ENCODE results near the gene CGB2. TPM values are rescaled to one million over a fixed set of nuclear protein-coding genes. Genes with fewer than 3 reads are reported as not detected.

Gene CGB2
- total and polyA plus RNA-seq, 2 of the 4 experiments (the other 2 are of a cell fraction) = not detected

DNA sequence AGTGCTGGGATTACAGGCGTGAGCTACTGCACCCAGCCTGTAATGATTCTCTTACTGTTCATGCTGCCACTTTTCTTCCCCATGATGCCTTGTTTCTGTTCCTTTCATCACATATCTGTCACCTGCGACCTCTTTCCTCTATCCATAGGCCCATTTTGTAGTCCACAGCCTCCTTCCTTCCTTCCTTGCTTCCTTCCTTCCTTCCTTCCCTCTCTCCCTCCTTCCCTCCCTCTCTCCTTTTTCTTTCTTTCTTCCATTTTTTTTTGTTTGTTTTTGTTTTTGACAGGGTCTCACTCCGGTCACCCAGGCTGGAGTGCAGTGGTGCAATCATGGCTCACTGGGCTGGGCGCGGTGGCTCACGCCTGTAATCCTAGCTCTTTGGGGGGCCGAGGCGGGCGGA lies 42.8 kb upstream of the CGB2 start:
- Histone ChIP-seq H3K56ac (ENCODE audit: extremely low read depth, insufficient read depth, low read length) (no peak overlapping the region), H3K27ac (ENCODE audit: insufficient read depth, low read length) (no peak overlapping the region), H3K9me1 (ENCODE audit: insufficient read depth, low read length) (peaks cover 13% of the 10 kb centered on the region), H3K36me3 (ENCODE audit: control insufficient read depth, insufficient read depth, low read length) (peaks cover 45% of the 10 kb centered on the region), H4K5ac (ENCODE audit: low read depth, low read length) (no peak overlapping the region), H2BK15ac (ENCODE audit: low read depth, low read length) (no peak overlapping the region), H3K23ac (ENCODE audit: low read depth, low read length) (no peak overlapping the region), H2BK20ac (ENCODE audit: low read depth, low read length) (no peak overlapping the region), H3K14ac (replicated peaks; ENCODE audit: low read depth, low read length) (no peak overlapping the region), H4K91ac (ENCODE audit: insufficient read depth, low read depth, low read length) (no peak overlapping the region), H2AFZ (replicated peaks; ENCODE audit: low read length, poor library complexity) (no peak overlapping the region), H4K8ac (ENCODE audit: low read depth in 2 of 2, low read length in 2 of 2) (no peak overlapping the region), H3K4ac (ENCODE audit: low read depth, low read length) (no peak overlapping the region), H3K9me3 (ENCODE audit: control insufficient read depth, insufficient read depth, low read length) (no peaks in the 10 kb centered on the region), H3K9ac (ENCODE audit: low read depth, low read length) (no peak overlapping the region), H3K18ac (ENCODE audit: low read depth, low read length) (no peak overlapping the region), H3K4me2 (ENCODE audit: low read depth, low read length) (no peak overlapping the region), H2AK5ac (ENCODE audit: low read depth, low read length) (no peak overlapping the region), H2BK120ac (ENCODE audit: low read depth, low read length) (no peak overlapping the region), H4K20me1 (ENCODE audit: insufficient read depth, low read length) (peaks cover 24% of the 10 kb centered on the region), H2AK9ac (replicated peaks; ENCODE audit: low read depth, low read length, poor library complexity) (no peak overlapping the region), H3K4me3 (ENCODE audit: insufficient read depth, low read depth, low read length) (no peak overlapping the region), H3K4me1 (ENCODE audit: control insufficient read depth, insufficient read depth, low read length) (peaks cover 10% of the 10 kb centered on the region), H2BK5ac (ENCODE audit: low read depth, low read length, poor library complexity, severe bottlenecking) (no peak overlapping the region), H3K27me3 (ENCODE audit: control insufficient read depth, insufficient read depth, low read length) (no peaks in the 10 kb centered on the region), H3K79me1 (ENCODE audit: low read depth in 1 of 2, low read length in 2 of 2) (peaks cover 27 to 71% of the 10 kb centered on the region in 2 experiments)
- no peak for ATAC-seq (ENCODE audit: low read depth)
- WGBS, 2 experiments (ENCODE audit: extremely low coverage in 2 of 2, insufficient read length in 1 of 2) = 100% methylated on average over 2 of the region's 9 CpGs; no CpG with 5 or more reads in 1 of the 2 experiments
- in situ Hi-C loops (cut with MboI; ENCODE audit: low sequenced_read_pairs) = no loop called here
- POLR2A ChIA-PET (ENCODE audit: unreplicated experiment) = no interaction called here
- no peak for DNase-seq
- CTCF ChIA-PET = no interaction called here
- dilution Hi-C loops (cut with HindIII; ENCODE audit: low sequenced_read_pairs, unreplicated experiment) = no loop called here
- BruUV-seq (replicated peaks) = no TSS peak
- TF ChIP-seq NFE2L2 (IDR thresholded peaks at IDR 0.05; ENCODE audit: low read depth, low read length) (no peak), MXI1 (IDR thresholded peaks at IDR 0.05; ENCODE audit: borderline replicate concordance, low read depth, low read length) (no peak), MAZ (IDR thresholded peaks at IDR 0.05; ENCODE audit: borderline replicate concordance, low read depth, low read length) (no peak), RCOR1 (IDR thresholded peaks at IDR 0.05; ENCODE audit: insufficient replicate concordance, low read length) (no peak), FOS (IDR thresholded peaks at IDR 0.05; ENCODE audit: low read depth, low read length) (no peak), MAFK (IDR thresholded peaks at IDR 0.05; ENCODE audit: low read depth, low read length) (no peak), RAD21 (IDR thresholded peaks at IDR 0.05; ENCODE audit: low read length) (no peak), CHD1 (IDR thresholded peaks at IDR 0.05; ENCODE audit: low read depth, low read length) (no peak), CEBPB (IDR thresholded peaks at IDR 0.05; ENCODE audit: low read depth, low read length) (no peak), RFX5 (IDR thresholded peaks at IDR 0.05; ENCODE audit: low read depth, low read length) (no peak), POLR2A (IDR thresholded peaks at IDR 0.05; ENCODE audit: low read depth, low read length) (no peak), BHLHE40 (IDR thresholded peaks at IDR 0.05; ENCODE audit: low read depth, low read length) (no peak), SMC3 (IDR thresholded peaks at IDR 0.05; ENCODE audit: low read depth, low read length) (no peak)
- TF ChIP-seq, protein P1, sequence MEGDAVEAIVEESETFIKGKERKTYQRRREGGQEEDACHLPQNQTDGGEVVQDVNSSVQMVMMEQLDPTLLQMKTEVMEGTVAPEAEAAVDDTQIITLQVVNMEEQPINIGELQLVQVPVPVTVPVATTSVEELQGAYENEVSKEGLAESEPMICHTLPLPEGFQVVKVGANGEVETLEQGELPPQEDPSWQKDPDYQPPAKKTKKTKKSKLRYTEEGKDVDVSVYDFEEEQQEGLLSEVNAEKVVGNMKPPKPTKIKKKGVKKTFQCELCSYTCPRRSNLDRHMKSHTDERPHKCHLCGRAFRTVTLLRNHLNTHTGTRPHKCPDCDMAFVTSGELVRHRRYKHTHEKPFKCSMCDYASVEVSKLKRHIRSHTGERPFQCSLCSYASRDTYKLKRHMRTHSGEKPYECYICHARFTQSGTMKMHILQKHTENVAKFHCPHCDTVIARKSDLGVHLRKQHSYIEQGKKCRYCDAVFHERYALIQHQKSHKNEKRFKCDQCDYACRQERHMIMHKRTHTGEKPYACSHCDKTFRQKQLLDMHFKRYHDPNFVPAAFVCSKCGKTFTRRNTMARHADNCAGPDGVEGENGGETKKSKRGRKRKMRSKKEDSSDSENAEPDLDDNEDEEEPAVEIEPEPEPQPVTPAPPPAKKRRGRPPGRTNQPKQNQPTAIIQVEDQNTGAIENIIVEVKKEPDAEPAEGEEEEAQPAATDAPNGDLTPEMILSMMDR (conservative IDR thresholded peaks at IDR 0.05; ENCODE audit: low read depth, low read length) = no peak
- TF ChIP-seq, protein P2, sequence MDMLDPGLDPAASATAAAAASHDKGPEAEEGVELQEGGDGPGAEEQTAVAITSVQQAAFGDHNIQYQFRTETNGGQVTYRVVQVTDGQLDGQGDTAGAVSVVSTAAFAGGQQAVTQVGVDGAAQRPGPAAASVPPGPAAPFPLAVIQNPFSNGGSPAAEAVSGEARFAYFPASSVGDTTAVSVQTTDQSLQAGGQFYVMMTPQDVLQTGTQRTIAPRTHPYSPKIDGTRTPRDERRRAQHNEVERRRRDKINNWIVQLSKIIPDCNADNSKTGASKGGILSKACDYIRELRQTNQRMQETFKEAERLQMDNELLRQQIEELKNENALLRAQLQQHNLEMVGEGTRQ (IDR thresholded peaks at IDR 0.05; ENCODE audit: low read depth, low read length) = no peak
- TF ChIP-seq, protein P3, sequence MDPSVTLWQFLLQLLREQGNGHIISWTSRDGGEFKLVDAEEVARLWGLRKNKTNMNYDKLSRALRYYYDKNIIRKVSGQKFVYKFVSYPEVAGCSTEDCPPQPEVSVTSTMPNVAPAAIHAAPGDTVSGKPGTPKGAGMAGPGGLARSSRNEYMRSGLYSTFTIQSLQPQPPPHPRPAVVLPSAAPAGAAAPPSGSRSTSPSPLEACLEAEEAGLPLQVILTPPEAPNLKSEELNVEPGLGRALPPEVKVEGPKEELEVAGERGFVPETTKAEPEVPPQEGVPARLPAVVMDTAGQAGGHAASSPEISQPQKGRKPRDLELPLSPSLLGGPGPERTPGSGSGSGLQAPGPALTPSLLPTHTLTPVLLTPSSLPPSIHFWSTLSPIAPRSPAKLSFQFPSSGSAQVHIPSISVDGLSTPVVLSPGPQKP (IDR thresholded peaks at IDR 0.05; ENCODE audit: borderline replicate concordance, low read depth, low read length) = no peak
- intact Hi-C loops (cut with micrococcal nuclease) = no loop called here

All from IMR-90 (cell line).